H7 (cell line): ENCODE measurements around the gene NBEA. TPM values are rescaled to one million over a fixed set of nuclear protein-coding genes. Genes with fewer than 3 reads are reported as not detected.

Experiments used
- DNase-seq: peaks from one replicate; pipeline ENCODE4 v3.0.0; 2012
- H3K27me3 ChIP-seq: 2 replicates; pipeline ENCODE4 v1.6.0; 2011; ENCODE audit warnings: mild to moderate bottlenecking, low read length; ENCODE audit not compliant: control insufficient read depth, insufficient read depth
- H3K36me3 ChIP-seq: replicated peaks from 2 replicates; pipeline ENCODE4 v1.5.1; 2011; ENCODE audit warnings: low read length; ENCODE audit not compliant: control insufficient read depth, insufficient read depth
- H3K4me3 ChIP-seq: 2 replicates; pipeline ENCODE4 v1.5.1; 2011; ENCODE audit warnings: low read depth, mild to moderate bottlenecking, control low read depth, low read length, moderate library complexity; ENCODE audit not compliant: insufficient read depth
- total RNA-seq: library from RNA; depleted of rRNA; stranded (reverse); fragments of >200 nt; shearing (Covaris generic); gene quantifications from 2 replicates; pipeline ENCODE4 v1.2.3, GENCODE V29; 2014

The NBEA gene
- total RNA-seq, 1 experiment from 2014 or later = 11.8 TPM

DNA sequence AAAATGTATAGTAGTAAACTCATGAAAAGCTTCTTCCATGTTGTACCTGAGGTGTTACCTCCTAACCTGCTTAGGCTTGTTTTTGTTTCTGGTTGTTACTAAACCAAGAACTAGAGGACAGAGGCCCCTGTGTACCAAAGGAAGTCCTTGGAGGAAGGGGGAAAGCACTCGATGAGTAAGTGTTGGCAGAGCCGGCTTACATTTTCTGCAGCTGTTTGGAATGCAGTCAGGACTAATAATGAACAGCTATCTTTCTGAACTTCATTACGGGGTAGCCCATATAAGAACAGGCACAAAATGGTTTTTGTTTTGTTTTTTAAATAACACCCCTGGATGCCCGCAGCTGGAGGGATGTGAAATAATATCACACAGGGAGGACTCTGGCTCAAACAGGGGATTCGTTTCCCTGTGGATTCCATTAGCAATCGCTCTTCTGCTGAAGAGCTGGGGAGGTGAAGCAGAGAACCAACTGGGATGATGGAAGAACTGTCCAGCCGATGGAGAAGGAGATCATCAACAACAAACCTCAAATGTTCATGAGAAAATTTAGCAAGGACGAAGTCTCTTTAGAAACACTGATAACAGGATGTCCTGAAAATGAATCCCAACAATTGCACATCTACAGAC is 748.6 kb downstream of the NBEA start:
- H3K4me3 ChIP-seq = no peak overlapping the region
- no peak for DNase-seq
- H3K36me3 ChIP-seq = no peaks in the 10 kb centered on the region
- H3K27me3 ChIP-seq = no peaks in the 10 kb centered on the region

DNA sequence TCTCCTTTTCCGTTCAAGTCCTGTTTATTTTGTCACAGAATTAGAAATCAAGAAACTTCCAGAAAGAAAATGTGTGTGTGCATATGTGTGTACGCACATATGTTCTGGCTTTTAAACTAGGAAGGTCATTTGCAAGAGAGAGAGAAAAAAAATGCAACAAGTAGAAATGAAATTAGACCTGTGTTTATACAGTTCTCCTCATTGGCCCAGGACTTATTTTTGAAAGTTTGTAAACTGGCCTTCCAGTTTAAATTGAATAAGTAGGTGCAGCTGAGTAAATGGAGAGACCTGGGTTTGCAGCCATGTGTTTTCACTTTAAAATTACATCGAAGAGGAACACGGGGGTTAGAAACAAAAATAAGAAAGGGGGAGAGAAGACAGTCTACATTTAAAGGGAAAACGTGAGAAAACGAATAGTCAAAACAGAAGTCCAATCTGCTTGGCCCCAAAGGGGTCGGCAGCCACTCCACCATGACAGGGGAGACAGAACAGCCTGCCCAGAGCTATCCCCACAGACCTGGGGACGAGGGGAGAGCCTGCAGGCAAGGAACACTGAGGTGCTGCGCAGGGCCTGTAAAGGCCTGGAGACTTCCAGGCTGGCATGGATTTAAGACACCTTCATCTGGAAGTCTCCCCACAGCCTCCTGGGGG is 751.2 kb downstream of the NBEA start:
- Histone ChIP-seq H3K27me3 (no peaks in the 10 kb centered on the region), H3K36me3 (no peaks in the 10 kb centered on the region), H3K4me3 (no peak overlapping the region)
- DNase-seq = no peak

DNA sequence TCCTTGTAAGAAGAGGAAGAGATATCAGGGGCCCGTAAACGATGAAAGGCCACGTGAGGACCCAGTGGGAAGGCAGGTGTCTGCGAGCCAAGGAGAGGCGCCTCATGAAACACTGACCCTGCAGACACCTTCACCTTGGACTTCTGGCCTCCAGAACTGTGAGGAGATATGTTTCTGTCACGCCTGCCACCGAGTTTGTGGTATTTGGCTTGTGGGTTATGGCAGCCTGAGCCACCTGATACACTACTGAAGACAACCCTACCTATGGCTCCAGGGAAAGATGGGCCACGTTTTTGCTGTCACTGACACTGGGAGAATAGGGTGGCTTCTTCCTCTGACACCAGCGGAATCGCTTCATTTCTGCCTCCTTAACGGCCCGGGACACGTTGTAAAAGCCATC is 752.0 kb downstream of the NBEA start:
- Histone ChIP-seq H3K4me3 (no peak overlapping the region), H3K36me3 (no peaks in the 10 kb centered on the region), H3K27me3 (no peaks in the 10 kb centered on the region)
- DNase-seq = no peak

DNA sequence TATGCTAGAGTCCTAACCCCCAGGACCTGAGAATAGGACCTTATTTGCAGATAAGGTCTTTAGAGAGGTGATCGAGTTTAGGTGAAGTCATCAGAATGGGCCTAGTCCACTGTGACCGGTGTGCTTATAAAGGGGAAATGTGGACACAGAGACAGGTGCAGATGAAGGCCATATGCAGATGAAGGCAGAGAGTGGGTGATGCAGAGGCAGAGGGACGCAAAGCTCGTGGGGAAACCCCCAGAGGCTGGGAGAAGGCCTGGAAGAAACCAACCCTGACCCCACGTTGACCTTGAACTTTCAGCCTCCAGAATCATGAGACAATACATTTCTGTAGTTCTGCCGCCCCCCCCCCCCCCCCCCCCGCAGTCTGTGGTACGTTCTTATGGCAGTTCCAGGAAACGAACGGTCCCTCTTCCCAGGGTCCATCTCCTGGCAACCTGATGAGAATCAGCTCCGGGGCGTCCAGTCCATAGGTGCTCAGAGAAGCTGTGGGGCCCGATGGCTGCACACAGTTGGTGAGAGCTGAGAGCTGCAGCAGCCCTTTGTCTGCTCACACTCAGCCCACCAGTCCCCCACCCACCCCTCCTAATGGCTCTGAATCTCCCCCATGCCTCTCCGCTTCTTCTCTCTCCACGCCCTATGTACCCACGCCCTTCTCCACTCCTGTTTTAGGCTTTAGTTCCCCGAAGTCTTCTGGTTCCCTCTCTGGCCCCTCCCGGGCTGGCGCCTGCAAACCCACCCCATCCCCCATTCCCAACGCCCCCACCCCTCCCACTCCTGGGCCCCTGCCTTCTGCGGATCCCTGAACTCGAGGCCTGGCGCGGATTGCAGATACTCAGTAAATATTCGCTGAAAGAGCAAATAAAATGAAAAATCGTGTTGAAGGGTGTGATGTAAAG is 752.7 kb downstream of the NBEA start:
- H3K27me3 ChIP-seq = no peaks in the 10 kb centered on the region
- no peaks in the 10 kb centered on the region for H3K36me3 ChIP-seq
- no peak overlapping the region for H3K4me3 ChIP-seq
- no peak for DNase-seq

DNA sequence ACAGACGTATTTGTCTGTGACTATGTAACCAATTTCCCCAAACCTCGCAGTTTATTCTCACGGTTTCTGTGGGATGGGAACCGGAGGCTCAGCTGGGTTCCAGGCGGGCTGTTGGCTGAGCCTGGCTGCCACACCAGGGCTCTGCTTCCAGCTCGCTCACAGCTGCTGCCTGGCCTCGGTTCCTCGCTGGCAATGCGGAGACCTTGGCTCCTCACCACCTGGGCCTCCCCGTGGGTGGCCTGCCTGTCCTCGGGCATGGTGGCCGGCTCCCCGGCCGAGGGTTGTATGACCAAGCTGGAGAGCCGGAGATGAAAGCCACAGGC is 753.3 kb downstream of the NBEA start:
- H3K27me3 ChIP-seq = no peaks in the 10 kb centered on the region
- H3K4me3 ChIP-seq = no peak overlapping the region
- no peaks in the 10 kb centered on the region for H3K36me3 ChIP-seq
- no peak for DNase-seq

DNA sequence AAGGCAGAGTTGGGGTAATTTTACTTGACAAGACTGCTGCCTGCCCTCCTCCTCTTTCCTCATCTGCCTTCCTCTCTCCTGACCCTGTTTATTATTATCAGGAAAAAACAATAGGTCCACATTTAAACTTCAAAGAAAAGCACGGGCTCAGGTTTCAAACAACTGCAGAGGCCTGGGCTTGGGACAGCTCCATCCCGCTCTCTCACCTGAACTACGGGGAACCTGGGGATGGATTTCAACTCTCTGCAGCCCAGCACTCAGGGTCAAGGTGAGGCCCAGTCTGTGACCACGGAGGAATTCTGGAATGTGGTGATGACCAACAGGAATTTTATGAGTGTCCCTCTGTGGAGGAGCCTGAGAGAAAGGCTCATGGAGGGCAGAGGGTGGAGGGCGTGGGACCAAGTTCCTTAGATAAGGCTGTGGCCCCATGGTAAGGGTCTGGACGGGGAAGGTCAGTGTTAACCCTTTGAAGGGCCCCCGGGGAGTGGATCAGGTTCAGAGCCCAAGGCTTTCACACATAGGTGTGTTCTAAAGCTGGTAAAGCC is 755.2 kb downstream of the NBEA start:
- no peak for DNase-seq
- Histone ChIP-seq H3K36me3 (no peaks in the 10 kb centered on the region), H3K27me3 (no peaks in the 10 kb centered on the region), H3K4me3 (no peak overlapping the region)

DNA sequence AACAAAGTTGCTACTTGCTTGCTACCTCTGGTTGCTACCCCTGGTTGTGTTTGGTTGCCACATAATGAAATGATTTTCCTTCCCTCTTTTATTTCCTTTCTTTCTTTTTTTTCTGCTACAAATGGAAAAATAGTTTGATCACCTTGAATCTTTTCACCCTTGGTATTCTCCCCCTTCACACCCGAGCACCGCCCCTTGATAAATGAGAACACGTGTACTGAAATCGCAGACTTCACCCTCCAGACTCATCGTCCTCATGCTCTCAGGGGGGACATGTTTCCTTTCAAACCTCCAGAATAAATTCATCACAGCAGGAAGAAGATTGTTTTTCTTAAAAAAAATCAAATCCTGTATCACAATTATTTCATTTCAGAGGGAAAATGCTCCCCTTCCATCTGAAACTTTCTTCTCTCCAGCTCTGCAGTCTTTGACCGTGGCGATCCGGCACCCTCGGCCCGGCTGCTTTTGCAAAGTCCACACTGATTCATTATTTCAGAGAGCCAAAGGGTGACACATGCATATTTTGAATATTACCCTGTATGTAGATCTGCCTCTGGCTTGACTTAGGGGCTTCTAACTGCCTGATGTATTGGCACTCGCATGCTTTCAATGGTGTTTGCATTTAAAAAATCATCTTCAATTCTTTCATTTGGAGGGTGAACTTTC is 757.0 kb downstream of the NBEA start:
- H3K36me3 ChIP-seq = no peaks in the 10 kb centered on the region
- H3K4me3 ChIP-seq = no peak overlapping the region
- no peak for DNase-seq
- no peaks in the 10 kb centered on the region for H3K27me3 ChIP-seq

DNA sequence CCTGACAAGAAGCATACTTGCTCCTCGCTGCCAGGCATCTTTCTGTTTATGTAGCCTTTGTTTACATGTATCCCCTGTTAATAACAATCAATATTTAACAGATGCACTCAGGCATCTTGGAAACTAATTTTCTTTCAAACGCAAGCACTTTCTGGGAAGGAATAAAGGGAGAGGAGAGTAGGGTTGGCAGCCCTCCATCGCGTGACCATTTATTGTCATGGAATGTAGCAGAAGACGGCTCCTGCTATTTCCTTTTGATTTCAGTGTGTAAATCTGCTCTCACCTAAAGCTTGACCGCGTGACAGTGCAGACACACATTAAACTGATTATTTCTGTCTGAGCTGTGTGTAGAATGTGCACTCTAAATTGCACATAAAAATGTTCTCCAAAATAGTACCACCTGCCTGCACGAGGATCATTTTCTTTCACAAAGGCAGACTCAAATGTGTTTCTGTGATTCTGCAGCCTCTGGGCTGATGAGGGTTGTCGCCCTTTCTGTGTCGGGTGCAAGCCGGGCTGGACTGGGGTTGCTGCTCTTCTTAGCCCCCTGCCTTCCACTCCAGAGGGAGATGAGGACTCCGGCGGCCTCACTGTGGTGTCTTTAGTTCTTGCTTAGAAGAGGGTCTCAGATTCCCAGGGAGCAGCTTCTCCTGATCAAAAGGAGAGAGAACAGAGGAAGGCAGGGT is 757.9 kb downstream of the NBEA start:
- Histone ChIP-seq H3K27me3 (no peaks in the 10 kb centered on the region), H3K4me3 (no peak overlapping the region), H3K36me3 (no peaks in the 10 kb centered on the region)
- DNase-seq = no peak

DNA sequence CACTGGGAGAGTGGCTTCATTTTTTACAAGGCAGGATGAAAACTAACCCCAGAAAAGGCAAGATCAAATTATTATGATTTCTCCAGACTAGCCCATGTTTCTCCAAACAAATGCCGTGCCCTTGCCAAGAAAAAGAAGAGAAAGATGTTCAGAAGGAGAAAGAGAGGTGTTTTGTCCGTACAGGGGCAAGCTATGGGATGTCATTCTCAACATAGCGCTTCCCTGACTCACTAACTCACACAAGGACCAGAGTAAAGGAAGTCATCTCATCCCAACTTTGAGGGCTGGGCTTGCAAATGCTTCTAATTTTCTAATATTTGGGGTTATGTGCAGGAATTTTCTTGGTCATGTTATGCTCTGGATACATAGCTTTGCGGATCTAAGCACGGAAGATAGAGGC is 758.6 kb downstream of the NBEA start:
- H3K4me3 ChIP-seq = no peak overlapping the region
- H3K27me3 ChIP-seq = no peaks in the 10 kb centered on the region
- no peak for DNase-seq
- no peaks in the 10 kb centered on the region for H3K36me3 ChIP-seq

DNA sequence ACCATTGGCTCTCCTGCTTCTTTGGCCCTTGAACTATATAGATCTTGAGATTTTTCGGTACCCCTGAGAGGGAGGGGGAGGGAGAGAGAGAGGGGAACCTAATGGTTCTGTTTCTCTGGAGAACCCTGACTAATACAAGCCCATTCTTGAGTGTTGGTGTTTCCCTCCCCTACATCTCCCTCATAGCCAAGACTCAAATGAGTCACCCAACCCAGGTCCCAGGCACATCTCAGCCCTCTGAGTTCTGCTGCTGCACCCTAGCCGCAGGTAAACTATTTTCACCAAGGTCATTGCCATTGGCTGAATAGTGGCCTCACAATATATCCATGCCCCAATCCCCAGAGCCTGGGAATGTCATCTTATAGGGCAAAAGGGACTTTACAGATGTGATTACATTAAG is 760.2 kb downstream of the NBEA start:
- DNase-seq = no peak
- Histone ChIP-seq H3K4me3 (no peak overlapping the region), H3K36me3 (no peaks in the 10 kb centered on the region), H3K27me3 (no peaks in the 10 kb centered on the region)

DNA sequence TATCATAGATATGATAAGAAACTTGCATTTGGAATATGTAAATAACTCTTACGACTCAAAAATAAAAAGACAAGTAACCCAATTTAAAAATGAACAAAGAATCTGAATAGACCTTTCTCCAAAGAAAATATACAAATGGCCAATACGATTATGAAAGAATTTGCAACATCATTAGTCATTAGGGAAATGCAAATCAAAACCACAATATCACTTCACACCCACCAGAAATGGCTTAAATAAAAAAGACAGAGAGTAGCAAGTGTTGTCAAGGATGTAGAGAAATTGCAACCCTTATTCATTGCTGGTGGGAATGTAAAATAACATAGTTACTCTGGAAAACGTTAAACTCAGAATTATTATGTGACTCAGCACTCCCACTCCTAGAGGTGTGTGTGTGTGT is 761.0 kb downstream of the NBEA start:
- Histone ChIP-seq H3K36me3 (no peaks in the 10 kb centered on the region), H3K27me3 (no peaks in the 10 kb centered on the region), H3K4me3 (no peak overlapping the region)
- no peak for DNase-seq

DNA sequence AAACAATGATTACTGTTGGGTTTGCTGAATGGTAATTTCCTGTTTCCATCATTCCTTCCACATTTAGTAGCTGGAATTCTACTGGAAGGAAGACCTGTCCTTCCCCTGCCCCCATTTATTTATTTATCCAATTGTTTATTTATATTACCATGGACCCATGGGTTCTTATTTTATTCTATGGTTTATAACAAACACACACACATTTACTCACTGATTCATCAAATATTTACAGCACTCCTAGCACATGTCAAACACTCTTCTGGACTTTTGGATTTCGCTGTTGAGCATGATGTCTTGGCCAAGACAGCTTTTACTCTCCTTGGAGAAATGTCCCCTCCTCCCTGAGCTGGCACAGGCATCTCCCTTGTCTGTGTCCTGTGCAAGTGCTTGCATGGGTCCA is 762.3 kb downstream of the NBEA start:
- Histone ChIP-seq H3K36me3 (no peaks in the 10 kb centered on the region), H3K27me3 (no peaks in the 10 kb centered on the region), H3K4me3 (no peak overlapping the region)
- DNase-seq = no peak

DNA sequence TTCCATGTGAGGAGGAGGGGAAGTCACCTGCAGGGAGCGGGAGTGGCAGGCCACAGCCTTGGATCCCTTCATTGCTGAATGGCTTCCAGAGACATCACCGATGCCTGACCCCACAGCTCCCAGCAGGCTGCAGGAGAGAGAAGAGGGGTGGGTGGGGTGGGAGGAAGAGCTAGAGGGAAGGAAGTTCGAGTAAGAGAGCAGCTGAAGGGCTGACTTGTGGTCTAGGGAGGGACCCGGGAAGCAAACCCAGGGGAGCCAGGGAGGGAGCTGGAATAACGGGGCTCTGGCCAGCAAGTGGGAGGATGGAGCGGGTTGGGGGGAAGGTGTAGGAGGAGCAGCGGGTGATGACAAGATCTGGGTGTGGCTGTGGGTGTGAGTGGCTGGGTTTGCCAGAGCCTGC is 764.2 kb downstream of the NBEA start:
- no peak for DNase-seq
- Histone ChIP-seq H3K27me3 (no peaks in the 10 kb centered on the region), H3K36me3 (no peaks in the 10 kb centered on the region), H3K4me3 (no peak overlapping the region)

DNA sequence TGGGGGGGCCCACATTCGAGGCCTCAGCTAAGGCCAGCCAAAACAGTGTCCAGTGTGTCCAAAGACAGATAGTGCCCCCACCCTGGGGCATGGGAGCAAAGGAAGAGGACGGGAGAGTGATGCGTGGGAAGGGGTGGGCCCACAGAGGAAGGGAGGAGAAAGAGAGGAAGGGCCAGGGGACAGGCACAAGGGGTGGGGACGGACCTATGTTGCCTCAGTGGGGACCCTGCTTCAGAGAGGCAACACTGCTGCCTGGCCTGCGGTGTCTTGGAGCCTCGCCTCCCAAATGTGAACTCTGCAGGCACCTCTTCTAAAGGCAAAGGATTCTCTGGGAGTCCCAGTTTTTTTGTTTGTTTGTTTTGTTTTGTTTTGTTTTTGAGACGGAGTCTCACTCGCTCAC is 764.7 kb downstream of the NBEA start:
- Histone ChIP-seq H3K27me3 (no peaks in the 10 kb centered on the region), H3K4me3 (no peak overlapping the region), H3K36me3 (no peaks in the 10 kb centered on the region)
- DNase-seq = no peak
